ENCODE measurements around the gene IRF7. TPM values are rescaled to one million over a fixed set of nuclear protein-coding genes. Genes with fewer than 3 reads are reported as not detected.

IRF7 gene
- total and polyA plus RNA-seq, 12 donors, result 0.81 to 87.6 (median 11.2) TPM

GRCh38 chr11:593347-593746 is 22.4 kb downstream of the IRF7 start:
- DNase-seq, result no peak
- Histone ChIP-seq H3K36me3 (replicated peaks in 1 of 2) (peaks cover 0 to 93% of the 10 kb centered on the region in 2 donors), H3K4me1 (replicated peaks in 1 of 2) (peaks cover 2 to 4% of the 10 kb centered on the region in 2 donors), H3K9me3 (replicated peaks in 1 of 3) (no peaks in the 10 kb centered on the region), H3K27ac (no peak overlapping the region), H3K4me3 (no peak overlapping the region), H3K27me3 (no peaks in the 10 kb centered on the region)
- TF ChIP-seq POLR2A (IDR thresholded peaks at IDR 0.05) (no peak), CTCF (IDR thresholded peaks at IDR 0.05) (no peak)
- intact Hi-C loops (cut with DNase I), result no loop called here
- WGBS, 4 donors, result 80 to 90% (median 85%) methylated on average over 16 to 21 of the region's 21 CpGs

GRCh38 chr11:592918-593317 is 22.8 kb downstream of the IRF7 start:
- H3K4me3 ChIP-seq, result no peak overlapping the region
- peaks cover 6 to 7% of the 10 kb centered on the region in 2 donors for H3K4me1 ChIP-seq (replicated peaks in 1 of 2)
- no peak for DNase-seq
- H3K27ac ChIP-seq, result no peak overlapping the region
- peaks cover 0 to 91% of the 10 kb centered on the region in 2 donors for H3K36me3 ChIP-seq (replicated peaks in 1 of 2)
- no peaks in the 10 kb centered on the region for H3K27me3 ChIP-seq
- H3K9me3 ChIP-seq (replicated peaks in 1 of 3), result no peaks in the 10 kb centered on the region
- intact Hi-C loops (cut with DNase I), result no loop called here
- TF ChIP-seq CTCF (IDR thresholded peaks at IDR 0.05), result no peak
- no peak for TF ChIP-seq POLR2A (IDR thresholded peaks at IDR 0.05)
- 78 to 86% (median 80%) methylated on average over 10 of the region's 10 CpGs for WGBS, 4 donors

GRCh38 chr11:592501-592900 is 23.2 kb downstream of the IRF7 start:
- H3K4me3 ChIP-seq, result no peak overlapping the region
- intact Hi-C loops (cut with DNase I), result no loop called here
- no peak for TF ChIP-seq CTCF (IDR thresholded peaks at IDR 0.05)
- no peak overlapping the region for H3K27ac ChIP-seq
- H3K4me1 ChIP-seq (replicated peaks in 1 of 2), result peaks cover 9 to 10% of the 10 kb centered on the region in 2 donors
- H3K27me3 ChIP-seq, result no peaks in the 10 kb centered on the region
- H3K9me3 ChIP-seq (replicated peaks in 1 of 3), result no peaks in the 10 kb centered on the region
- WGBS, 4 donors, result 87 to 96% (median 96%) methylated on average over 16 to 22 of the region's 22 CpGs
- DNase-seq, result no peak
- H3K36me3 ChIP-seq (replicated peaks in 1 of 2), result peaks cover 0 to 88% of the 10 kb centered on the region in 2 donors

- WGBS, 4 donors, result 84 to 89% (median 87%) methylated on average over 11 of the region's 11 CpGs
- no peak overlapping the region for H3K27ac ChIP-seq
- TF ChIP-seq POLR2A (IDR thresholded peaks at IDR 0.05), result no peak
- TF ChIP-seq CTCF (IDR thresholded peaks at IDR 0.05), result no peak
- H3K4me3 ChIP-seq, result no peak overlapping the region
- H3K4me1 ChIP-seq (replicated peaks in 1 of 2), result peaks cover 12 to 17% of the 10 kb centered on the region in 2 donors
- H3K27me3 ChIP-seq, result no peaks in the 10 kb centered on the region
- no peaks in the 10 kb centered on the region for H3K9me3 ChIP-seq (replicated peaks in 1 of 3)
- H3K36me3 ChIP-seq (replicated peaks in 1 of 2), result peaks cover 0 to 88% of the 10 kb centered on the region in 2 donors
- intact Hi-C loops (cut with DNase I), result no loop called here
- no peak for DNase-seq
Observed at GRCh38 chr11:590997-591396, 24.8 kb downstream of the IRF7 start.

Data from adrenal gland (tissue), 12 donors.